GM12878 (cell line): ENCODE results near the gene KIF20A. TPM values are rescaled to one million over a fixed set of nuclear protein-coding genes. Genes with fewer than 3 reads are reported as not detected.

ENCODE experiments used
- CEBPB ChIP-seq, 2 experiments: fragments of 150-350 bp in 1 of 2; IDR thresholded peaks; 2 replicates each; pipeline ENCODE4 v1.6.1; 2012 to 2014; ENCODE audit warnings: low read depth in 2 of 2, low read length in 2 of 2, borderline replicate concordance in 1 of 2, inconsistent platforms in 1 of 2
- MTA3 ChIP-seq: IDR thresholded peaks from 2 replicates; pipeline ENCODE4 v1.6.1; 2012; ENCODE audit warnings: low read length, inconsistent platforms, borderline replicate concordance
- PAX5 ChIP-seq: IDR thresholded peaks from 2 replicates; pipeline ENCODE4 v1.6.1; 2011; ENCODE audit warnings: low read depth, low read length, borderline replicate concordance
- POU2F2 ChIP-seq: IDR thresholded peaks from 3 replicates; pipeline ENCODE4 v1.6.1; 2011; ENCODE audit warnings: low read depth, mild to moderate bottlenecking, low read length, borderline replicate concordance
- RAD21 ChIP-seq: IDR thresholded peaks from 2 replicates; pipeline ENCODE4 v1.6.1; 2011; ENCODE audit warnings: mild to moderate bottlenecking, low read depth, low read length, moderate library complexity; ENCODE audit not compliant: insufficient read depth
- SMARCA5 ChIP-seq: fragments of 450-650 bp; IDR thresholded peaks from 2 replicates; pipeline ENCODE4 v1.6.1; 2017; ENCODE audit warnings: mild to moderate bottlenecking
- SMC3 ChIP-seq: IDR thresholded peaks from 2 replicates; pipeline ENCODE4 v1.6.1; 2011; ENCODE audit warnings: low read length, improper control_type of control experiment, borderline replicate concordance
- SUPT20H ChIP-seq: IDR thresholded peaks from 2 replicates; pipeline ENCODE4 v1.6.1; 2011; ENCODE audit warnings: low read depth, mild to moderate bottlenecking, low read length, moderate library complexity, borderline replicate concordance; ENCODE audit not compliant: control insufficient read depth
- polyA plus RNA-seq, 11 experiments: library from polyadenylated mRNA; depleted of rRNA in 4 of 11; unstranded in 6 of 11; stranded (reverse) in 5 of 11; fragments of >200 nt; fragmentation: Nextera tagmentation in 4 of 11; fragmentation: Illumina TruSeq in 1 of 11; extraction: Ambion mirVana in 4 of 11; extraction: Trizol in 1 of 11; gene quantifications; 1 replicate in 1 of 11; 2 replicates in 10 of 11; pipeline versions ENCODE4 v1.2.1 to v1.2.3, GENCODE V29; 2011 to 2016; ENCODE audit warnings: inconsistent platforms in 2 of 11, missing spikeins in 2 of 11, low read depth in 1 of 11
- total RNA-seq, 4 experiments: library from RNA; depleted of rRNA in 3 of 4; stranded (reverse); fragments of >200 nt in 3 of 4; fragmentation: Illumina TruSeq in 1 of 4; extraction: Trizol in 1 of 4; gene quantifications; 2 replicates each; pipeline versions ENCODE4 v1.2.1 to v1.2.3, GENCODE V29; 2013 to 2021
- TF ChIP-seq, protein P1 (sequence below), 3 experiments: IDR thresholded peaks in 2 of 3; conservative IDR thresholded peaks in 1 of 3; 2 replicates each; pipeline ENCODE4 v1.5.1; 2011; ENCODE audit warnings: low read depth in 3 of 3, low read length in 3 of 3, mild to moderate bottlenecking in 3 of 3, control low read depth in 2 of 3, moderate library complexity in 2 of 3, inconsistent platforms in 1 of 3, mixed read lengths in 1 of 3; ENCODE audit not compliant: control insufficient read depth in 2 of 3, insufficient read depth in 1 of 3; ENCODE audit errors: extremely low read depth in 1 of 3
- TF ChIP-seq, protein P2 (sequence below): fragments of 450-650 bp; IDR thresholded peaks from 2 replicates; pipeline ENCODE4 v1.6.1; 2016; ENCODE audit warnings: mild to moderate bottlenecking

Gene KIF20A
- total and polyA plus RNA-seq, 10 of the 15 experiments (the other 5 are each of a cell fraction or from before 2014, with no cell fraction given), result 20.7 to 61.9 (median 45.3) TPM

DNA sequence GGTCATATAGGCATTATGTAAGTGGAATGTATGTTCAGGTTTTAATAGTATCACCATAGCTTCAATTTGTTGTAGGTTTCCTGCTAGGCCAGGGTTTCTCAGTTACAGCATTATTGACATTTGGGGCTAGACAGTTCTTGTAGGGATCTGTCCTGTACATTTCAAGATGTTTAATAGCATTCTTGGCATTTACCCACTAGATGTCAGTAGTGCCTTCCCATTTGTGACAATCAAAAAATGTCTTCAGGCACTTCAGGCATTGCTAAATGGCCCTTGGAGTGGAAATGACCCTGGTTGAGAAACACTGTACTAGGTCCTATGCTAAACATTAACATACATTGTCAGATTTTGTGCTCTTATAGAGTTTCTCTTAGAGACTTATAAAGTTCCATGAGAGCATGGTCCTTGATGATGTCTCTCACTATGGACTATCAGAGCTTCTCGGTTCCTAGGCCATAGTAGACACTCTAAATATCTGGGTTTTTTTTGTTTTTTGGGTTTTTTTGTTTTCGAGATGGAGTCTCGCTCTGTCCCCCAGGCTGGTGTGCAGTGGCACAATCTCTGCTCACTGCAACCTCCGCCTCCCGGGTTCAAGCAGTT, 1.4 kb downstream of the KIF20A start (continued):
- peak; percentile 82 for TF ChIP-seq RAD21
- peak; percentile 55; the same call in 1 of the 3 replicates for TF ChIP-seq POU2F2
- no peak for TF ChIP-seq MTA3
- TF ChIP-seq SUPT20H, result no peak
- no peak for TF ChIP-seq CEBPB (IDR thresholded peaks at IDR 0.05; ENCODE audit: borderline replicate concordance in 1 of 2, low read depth in 2 of 2, low read length in 2 of 2)
- TF ChIP-seq, protein P1, sequence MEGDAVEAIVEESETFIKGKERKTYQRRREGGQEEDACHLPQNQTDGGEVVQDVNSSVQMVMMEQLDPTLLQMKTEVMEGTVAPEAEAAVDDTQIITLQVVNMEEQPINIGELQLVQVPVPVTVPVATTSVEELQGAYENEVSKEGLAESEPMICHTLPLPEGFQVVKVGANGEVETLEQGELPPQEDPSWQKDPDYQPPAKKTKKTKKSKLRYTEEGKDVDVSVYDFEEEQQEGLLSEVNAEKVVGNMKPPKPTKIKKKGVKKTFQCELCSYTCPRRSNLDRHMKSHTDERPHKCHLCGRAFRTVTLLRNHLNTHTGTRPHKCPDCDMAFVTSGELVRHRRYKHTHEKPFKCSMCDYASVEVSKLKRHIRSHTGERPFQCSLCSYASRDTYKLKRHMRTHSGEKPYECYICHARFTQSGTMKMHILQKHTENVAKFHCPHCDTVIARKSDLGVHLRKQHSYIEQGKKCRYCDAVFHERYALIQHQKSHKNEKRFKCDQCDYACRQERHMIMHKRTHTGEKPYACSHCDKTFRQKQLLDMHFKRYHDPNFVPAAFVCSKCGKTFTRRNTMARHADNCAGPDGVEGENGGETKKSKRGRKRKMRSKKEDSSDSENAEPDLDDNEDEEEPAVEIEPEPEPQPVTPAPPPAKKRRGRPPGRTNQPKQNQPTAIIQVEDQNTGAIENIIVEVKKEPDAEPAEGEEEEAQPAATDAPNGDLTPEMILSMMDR (IDR thresholded peaks at IDR 0.05 in 2 of 3, conservative IDR thresholded peaks at IDR 0.05 in 1 of 3; ENCODE audit: control insufficient read depth in 2 of 3, extremely low read depth in 1 of 3, insufficient read depth in 1 of 3, low read depth in 3 of 3, low read length in 3 of 3), result peak; percentile 62 to 85 (median 70)
- TF ChIP-seq SMC3, result peak; percentile 76
- TF ChIP-seq, protein P2, sequence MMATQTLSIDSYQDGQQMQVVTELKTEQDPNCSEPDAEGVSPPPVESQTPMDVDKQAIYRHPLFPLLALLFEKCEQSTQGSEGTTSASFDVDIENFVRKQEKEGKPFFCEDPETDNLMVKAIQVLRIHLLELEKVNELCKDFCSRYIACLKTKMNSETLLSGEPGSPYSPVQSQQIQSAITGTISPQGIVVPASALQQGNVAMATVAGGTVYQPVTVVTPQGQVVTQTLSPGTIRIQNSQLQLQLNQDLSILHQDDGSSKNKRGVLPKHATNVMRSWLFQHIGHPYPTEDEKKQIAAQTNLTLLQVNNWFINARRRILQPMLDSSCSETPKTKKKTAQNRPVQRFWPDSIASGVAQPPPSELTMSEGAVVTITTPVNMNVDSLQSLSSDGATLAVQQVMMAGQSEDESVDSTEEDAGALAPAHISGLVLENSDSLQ, result 0 out of 2 replicates have a peak, but pooled peaks have one; percentile 19
- TF ChIP-seq SMARCA5, result peak; percentile 46; the same call in 1 of the 2 replicates
- TF ChIP-seq PAX5, result no peak
